Measurements from ENCODE around the gene KCNG3. TPM values are rescaled to one million over a fixed set of nuclear protein-coding genes. Genes with fewer than 3 reads are reported as not detected.

The KCNG3 gene
- total and polyA plus RNA-seq, 2 donors: 0.62 to 2.3 TPM

DNA sequence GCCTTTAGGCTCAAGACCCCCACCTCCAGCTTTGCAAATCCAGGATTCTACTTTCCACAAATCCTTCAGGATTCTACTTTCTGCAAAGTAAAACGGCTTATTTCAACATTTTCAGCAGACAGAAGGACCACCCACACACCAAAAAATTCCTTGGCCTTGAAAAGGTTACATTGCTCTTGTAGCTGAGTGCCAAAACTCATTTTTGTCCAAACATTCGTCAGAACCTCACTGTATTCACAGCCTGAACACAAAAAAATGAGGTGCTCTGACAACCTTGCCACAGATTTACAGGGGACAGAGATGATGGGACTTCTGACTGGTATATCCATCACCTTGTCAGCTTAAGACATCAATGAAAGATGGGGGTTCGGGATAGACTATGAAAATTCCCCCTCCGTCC, 69.7 kb downstream of the KCNG3 start:
- H3K9me3 ChIP-seq (ENCODE audit: control insufficient read depth in 2 of 2, insufficient read depth in 1 of 2, low read length in 1 of 2): peaks cover 0 to 2% of the 10 kb centered on the region in 2 donors
- no peak overlapping the region for H3K27ac ChIP-seq (ENCODE audit: low read depth in 1 of 2, low read length in 1 of 2)
- 86% methylated on average over 4 of the region's 4 CpGs for WGBS
- no peaks in the 10 kb centered on the region for H3K27me3 ChIP-seq (ENCODE audit: control insufficient read depth in 2 of 2, insufficient read depth in 1 of 2, low read length in 1 of 2)
- no peak overlapping the region for H3K4me3 ChIP-seq (ENCODE audit: low read length in 2 of 2)
- H3K4me1 ChIP-seq (ENCODE audit: control insufficient read depth in 2 of 2, insufficient read depth in 2 of 2, low read length in 2 of 2): no peaks in the 10 kb centered on the region
- H3K36me3 ChIP-seq (ENCODE audit: control insufficient read depth in 2 of 2, insufficient read depth in 2 of 2, low read length in 1 of 2): no peaks in the 10 kb centered on the region
- no peak for DNase-seq (ENCODE audit: low read depth in 6 of 9, low spot score in 9 of 9)

DNA sequence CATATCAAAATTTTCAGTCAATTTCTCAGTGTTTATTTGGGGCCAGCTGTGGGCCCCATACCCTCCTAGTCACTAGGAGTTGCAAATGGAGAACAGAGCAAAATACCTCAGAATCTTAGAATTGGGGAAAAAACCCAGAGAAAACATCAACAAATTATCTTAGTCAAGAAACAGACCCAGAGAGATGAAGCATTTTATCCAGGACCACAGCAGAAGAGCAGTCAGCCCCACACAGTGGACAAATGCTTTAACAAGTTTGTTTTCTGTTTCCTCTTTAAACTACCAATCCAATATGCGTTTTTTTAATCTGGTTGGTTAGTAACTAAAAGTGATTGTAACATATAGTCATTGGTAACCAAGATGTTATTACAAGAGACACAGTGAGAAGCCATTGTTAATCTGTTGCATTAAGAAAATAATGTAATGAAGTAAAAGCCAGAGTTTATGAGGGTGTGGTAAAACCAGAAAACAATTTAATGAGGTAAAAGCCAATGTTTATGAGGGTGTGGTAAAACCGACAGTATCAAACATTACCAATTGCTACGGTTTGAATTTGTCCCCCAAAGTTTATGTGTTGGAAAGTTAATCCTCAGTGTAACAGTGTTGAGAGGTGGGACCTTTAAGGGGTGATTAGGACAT, 72.1 kb downstream of the KCNG3 start:
- Histone ChIP-seq H3K9me3 (ENCODE audit: control insufficient read depth in 2 of 2, insufficient read depth in 1 of 2, low read length in 1 of 2) (peaks cover 0 to 6% of the 10 kb centered on the region in 2 donors), H3K4me3 (ENCODE audit: low read length in 2 of 2) (no peak overlapping the region), H3K36me3 (ENCODE audit: control insufficient read depth in 2 of 2, insufficient read depth in 2 of 2, low read length in 1 of 2) (no peaks in the 10 kb centered on the region), H3K4me1 (ENCODE audit: control insufficient read depth in 2 of 2, insufficient read depth in 2 of 2, low read length in 2 of 2) (no peaks in the 10 kb centered on the region), H3K27ac (ENCODE audit: low read depth in 1 of 2, low read length in 1 of 2) (no peak overlapping the region), H3K27me3 (ENCODE audit: control insufficient read depth in 2 of 2, insufficient read depth in 1 of 2, low read length in 1 of 2) (no peaks in the 10 kb centered on the region)
- no peak for DNase-seq (ENCODE audit: low read depth in 6 of 9, low spot score in 9 of 9)
- 94% methylated on average over 3 of the region's 3 CpGs for WGBS

DNA sequence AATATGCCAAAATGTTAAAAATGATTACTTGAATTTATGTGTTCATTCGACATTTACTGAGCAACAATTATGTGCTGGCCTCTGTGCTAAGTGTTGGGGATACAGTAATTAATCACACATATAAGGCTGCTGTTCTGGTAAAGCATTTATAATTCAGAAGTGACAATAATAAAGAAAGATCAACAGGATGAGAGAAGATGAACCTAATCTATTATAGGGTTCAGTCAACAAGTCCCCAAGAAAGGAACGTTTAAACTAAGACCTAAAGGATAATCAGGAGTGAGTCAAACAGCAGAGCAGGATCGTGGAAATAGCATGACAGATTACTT, 72.7 kb downstream of the KCNG3 start:
- Histone ChIP-seq H3K27me3 (ENCODE audit: control insufficient read depth in 2 of 2, insufficient read depth in 1 of 2, low read length in 1 of 2) (no peaks in the 10 kb centered on the region), H3K4me1 (ENCODE audit: control insufficient read depth in 2 of 2, insufficient read depth in 2 of 2, low read length in 2 of 2) (no peaks in the 10 kb centered on the region), H3K4me3 (ENCODE audit: low read length in 2 of 2) (no peak overlapping the region), H3K36me3 (ENCODE audit: control insufficient read depth in 2 of 2, insufficient read depth in 2 of 2, low read length in 1 of 2) (no peaks in the 10 kb centered on the region), H3K9me3 (ENCODE audit: control insufficient read depth in 2 of 2, insufficient read depth in 1 of 2, low read length in 1 of 2) (peaks cover 0 to 6% of the 10 kb centered on the region in 2 donors), H3K27ac (ENCODE audit: low read depth in 1 of 2, low read length in 1 of 2) (no peak overlapping the region)
- DNase-seq (ENCODE audit: low read depth in 6 of 9, low spot score in 9 of 9): no peak
- WGBS: 97% methylated on average over 3 of the region's 3 CpGs

DNA sequence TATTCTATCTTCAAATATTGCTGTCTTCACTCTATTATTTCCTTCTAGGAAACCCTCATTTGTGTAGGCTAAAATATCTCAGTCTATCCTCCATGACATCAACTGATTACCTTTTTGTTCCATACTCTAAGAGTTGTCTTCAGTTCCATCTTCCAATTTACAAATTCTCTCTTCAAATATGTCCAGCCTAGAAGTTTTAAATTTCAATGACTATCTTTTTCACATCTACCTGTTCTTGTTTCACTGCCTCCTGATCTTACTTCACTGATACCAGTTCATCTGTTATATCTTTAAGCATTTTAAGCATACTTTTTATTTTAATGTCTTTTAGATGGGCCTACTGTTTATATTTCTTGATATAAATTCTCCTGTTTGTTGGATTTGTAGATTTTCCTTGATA, 79.1 kb downstream of the KCNG3 start:
- Histone ChIP-seq H3K4me1 (ENCODE audit: control insufficient read depth in 2 of 2, insufficient read depth in 2 of 2, low read length in 2 of 2) (no peaks in the 10 kb centered on the region), H3K36me3 (ENCODE audit: control insufficient read depth in 2 of 2, insufficient read depth in 2 of 2, low read length in 1 of 2) (no peaks in the 10 kb centered on the region), H3K4me3 (ENCODE audit: low read length in 2 of 2) (no peak overlapping the region), H3K27me3 (ENCODE audit: control insufficient read depth in 2 of 2, insufficient read depth in 1 of 2, low read length in 1 of 2) (no peaks in the 10 kb centered on the region), H3K27ac (ENCODE audit: low read depth in 1 of 2, low read length in 1 of 2) (no peak overlapping the region), H3K9me3 (ENCODE audit: control insufficient read depth in 2 of 2, insufficient read depth in 1 of 2, low read length in 1 of 2) (peaks cover 0 to 8% of the 10 kb centered on the region in 2 donors)
- DNase-seq (ENCODE audit: low read depth in 6 of 9, low spot score in 9 of 9): no peak

DNA sequence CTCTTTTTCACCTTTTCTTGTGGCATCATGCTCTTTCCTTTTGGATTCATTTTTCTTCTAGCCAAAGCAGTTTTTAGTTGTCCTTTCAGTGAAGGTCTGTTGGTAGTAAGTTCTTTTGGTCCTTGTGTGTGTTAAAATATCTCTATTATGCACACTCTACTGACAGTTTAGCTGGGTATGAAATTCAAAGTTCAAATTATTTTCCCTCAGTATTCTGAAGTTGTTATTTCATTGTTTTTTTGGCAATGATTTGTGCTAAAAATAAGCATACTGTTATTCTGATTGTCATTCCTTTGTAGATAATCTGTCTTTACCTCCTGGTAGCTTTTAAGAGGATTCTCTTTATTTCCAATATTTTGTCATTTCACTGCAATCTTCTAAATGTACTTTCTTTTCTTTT, 79.6 kb downstream of the KCNG3 start:
- DNase-seq (ENCODE audit: low read depth in 6 of 9, low spot score in 9 of 9): no peak

DNA sequence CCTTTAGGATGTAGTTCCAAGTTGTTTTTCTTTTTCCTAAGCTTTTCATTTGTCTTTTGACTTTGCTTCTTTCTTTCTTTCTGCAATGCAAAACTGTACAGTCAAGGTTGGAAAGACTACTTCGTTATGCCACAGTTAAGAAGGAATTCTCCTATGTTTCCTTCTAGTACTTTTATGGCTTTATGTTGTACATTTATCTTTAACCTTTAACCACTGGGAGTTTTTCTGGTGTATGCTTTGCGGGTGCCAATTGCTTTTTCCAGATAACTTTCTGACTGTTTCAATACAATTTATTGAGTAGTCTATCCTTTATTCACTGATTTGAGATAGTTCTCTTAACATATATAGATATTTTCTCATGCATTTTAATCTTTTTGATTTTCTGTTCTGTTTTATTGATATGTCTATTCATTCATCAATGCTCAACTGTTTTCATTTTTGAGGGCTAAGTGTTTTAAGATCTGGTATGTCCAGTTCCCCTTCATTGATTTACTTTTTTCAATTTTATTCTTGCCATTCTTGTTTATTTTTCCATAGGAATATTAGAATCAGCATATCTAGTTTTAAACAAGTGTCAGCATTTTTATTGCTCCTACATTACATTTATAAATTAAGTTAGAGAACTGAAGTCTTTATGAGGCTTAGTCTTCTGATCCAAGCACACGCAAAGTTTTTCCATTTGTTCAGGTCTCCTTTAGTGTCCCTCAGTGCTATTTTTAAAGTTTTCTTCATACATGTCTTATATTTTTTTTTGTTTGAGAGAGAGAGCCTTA, 82.9 kb downstream of the KCNG3 start:
- Histone ChIP-seq H3K27me3 (ENCODE audit: control insufficient read depth in 2 of 2, insufficient read depth in 1 of 2, low read length in 1 of 2) (no peaks in the 10 kb centered on the region), H3K27ac (ENCODE audit: low read depth in 1 of 2, low read length in 1 of 2) (no peak overlapping the region), H3K4me1 (ENCODE audit: control insufficient read depth in 2 of 2, insufficient read depth in 2 of 2, low read length in 2 of 2) (no peaks in the 10 kb centered on the region), H3K4me3 (ENCODE audit: low read length in 2 of 2) (no peak overlapping the region), H3K36me3 (ENCODE audit: control insufficient read depth in 2 of 2, insufficient read depth in 2 of 2, low read length in 1 of 2) (no peaks in the 10 kb centered on the region), H3K9me3 (ENCODE audit: control insufficient read depth in 2 of 2, insufficient read depth in 1 of 2, low read length in 1 of 2) (peaks cover 1 to 23% of the 10 kb centered on the region in 2 donors)
- WGBS: 96% methylated on average over 3 of the region's 3 CpGs
- no peak for DNase-seq (ENCODE audit: low read depth in 6 of 9, low spot score in 9 of 9)

More for the DNA sequence above, 79.6 kb downstream of the KCNG3 start:
- Histone ChIP-seq H3K4me3 (ENCODE audit: low read length in 2 of 2) (no peak overlapping the region), H3K27me3 (ENCODE audit: control insufficient read depth in 2 of 2, insufficient read depth in 1 of 2, low read length in 1 of 2) (no peaks in the 10 kb centered on the region), H3K36me3 (ENCODE audit: control insufficient read depth in 2 of 2, insufficient read depth in 2 of 2, low read length in 1 of 2) (no peaks in the 10 kb centered on the region), H3K27ac (ENCODE audit: low read depth in 1 of 2, low read length in 1 of 2) (no peak overlapping the region), H3K9me3 (ENCODE audit: control insufficient read depth in 2 of 2, insufficient read depth in 1 of 2, low read length in 1 of 2) (peaks cover 0 to 8% of the 10 kb centered on the region in 2 donors), H3K4me1 (ENCODE audit: control insufficient read depth in 2 of 2, insufficient read depth in 2 of 2, low read length in 2 of 2) (no peaks in the 10 kb centered on the region)

DNA sequence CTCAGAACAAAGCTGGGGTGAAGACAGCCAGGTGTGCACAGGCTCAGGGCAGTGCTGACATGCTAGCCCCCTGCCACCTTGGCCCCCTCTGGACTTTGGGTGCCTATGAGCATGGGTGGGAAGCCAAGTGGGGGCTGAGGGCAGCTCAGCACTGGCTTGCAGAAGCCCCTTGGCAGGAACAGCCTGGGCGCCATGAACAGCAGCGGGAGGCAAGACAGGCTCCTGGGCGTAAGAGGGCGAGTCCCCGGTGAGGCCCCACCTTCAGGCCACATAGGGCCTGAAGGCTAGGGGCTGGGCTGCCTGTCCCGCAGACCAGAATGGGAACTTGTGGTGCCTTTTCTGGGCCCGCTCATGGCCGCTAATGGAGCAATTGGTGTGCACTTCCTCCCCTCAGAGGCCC, 85.8 kb downstream of the KCNG3 start:
- H3K36me3 ChIP-seq (ENCODE audit: control insufficient read depth in 2 of 2, insufficient read depth in 2 of 2, low read length in 1 of 2): no peaks in the 10 kb centered on the region
- H3K27ac ChIP-seq (ENCODE audit: low read depth in 1 of 2, low read length in 1 of 2): no peak overlapping the region
- no peaks in the 10 kb centered on the region for H3K27me3 ChIP-seq (ENCODE audit: control insufficient read depth in 2 of 2, insufficient read depth in 1 of 2, low read length in 1 of 2)
- WGBS: 98% methylated on average over 8 of the region's 8 CpGs
- no peak overlapping the region for H3K4me3 ChIP-seq (ENCODE audit: low read length in 2 of 2)
- H3K4me1 ChIP-seq (ENCODE audit: control insufficient read depth in 2 of 2, insufficient read depth in 2 of 2, low read length in 2 of 2): no peaks in the 10 kb centered on the region
- no peak for DNase-seq (ENCODE audit: low read depth in 6 of 9, low spot score in 9 of 9)
- peaks cover 1 to 20% of the 10 kb centered on the region in 2 donors for H3K9me3 ChIP-seq (ENCODE audit: control insufficient read depth in 2 of 2, insufficient read depth in 1 of 2, low read length in 1 of 2)

DNA sequence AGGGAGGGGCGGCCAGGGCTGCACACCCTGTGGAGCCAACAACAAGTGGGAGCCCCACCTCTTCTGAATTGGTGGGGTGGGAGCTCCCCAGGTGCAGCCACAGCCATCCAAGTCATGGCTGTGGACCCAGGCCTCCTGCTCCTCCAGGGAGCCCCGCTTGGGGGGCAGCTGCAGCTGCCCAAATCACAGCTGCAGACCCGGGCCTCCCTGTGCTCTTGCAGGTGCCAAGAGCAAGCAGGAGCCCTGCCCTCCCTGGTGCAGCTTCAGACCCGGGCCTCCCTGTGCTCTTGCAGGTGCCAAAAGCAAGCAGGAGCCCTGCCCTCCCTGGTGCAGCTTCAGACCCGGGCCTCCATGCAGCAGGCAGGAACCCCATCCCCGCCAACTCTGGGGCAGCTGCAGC, 86.3 kb downstream of the KCNG3 start:
- Histone ChIP-seq H3K9me3 (ENCODE audit: control insufficient read depth in 2 of 2, insufficient read depth in 1 of 2, low read length in 1 of 2) (peaks cover 1 to 20% of the 10 kb centered on the region in 2 donors), H3K4me3 (ENCODE audit: low read length in 2 of 2) (no peak overlapping the region), H3K27me3 (ENCODE audit: control insufficient read depth in 2 of 2, insufficient read depth in 1 of 2, low read length in 1 of 2) (no peaks in the 10 kb centered on the region), H3K4me1 (ENCODE audit: control insufficient read depth in 2 of 2, insufficient read depth in 2 of 2, low read length in 2 of 2) (no peaks in the 10 kb centered on the region), H3K36me3 (ENCODE audit: control insufficient read depth in 2 of 2, insufficient read depth in 2 of 2, low read length in 1 of 2) (no peaks in the 10 kb centered on the region), H3K27ac (ENCODE audit: low read depth in 1 of 2, low read length in 1 of 2) (no peak overlapping the region)
- no peak for DNase-seq (ENCODE audit: low read depth in 6 of 9, low spot score in 9 of 9)
- WGBS: 90% methylated on average over 6 of the region's 6 CpGs

DNA sequence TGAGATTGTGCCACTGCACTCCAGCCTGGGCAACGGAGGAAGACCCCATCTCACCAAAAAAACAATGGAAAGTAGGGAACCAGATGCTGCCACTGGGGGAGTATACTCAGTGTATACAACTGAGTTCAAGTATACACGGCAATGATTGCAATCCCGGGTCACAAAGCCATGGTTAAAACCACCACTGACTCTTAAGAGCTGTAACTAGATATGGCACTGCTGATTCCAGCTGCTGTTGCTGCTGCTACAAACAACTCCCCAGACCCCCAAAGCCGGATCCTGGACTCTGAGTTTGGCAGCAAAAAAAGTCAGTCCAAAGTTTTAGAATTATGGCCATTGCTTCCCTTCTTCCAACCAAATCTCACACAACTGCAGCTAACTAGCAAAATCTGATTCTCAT, 89.1 kb downstream of the KCNG3 start:
- Histone ChIP-seq H3K27me3 (ENCODE audit: control insufficient read depth in 2 of 2, insufficient read depth in 1 of 2, low read length in 1 of 2) (no peaks in the 10 kb centered on the region), H3K4me1 (ENCODE audit: control insufficient read depth in 2 of 2, insufficient read depth in 2 of 2, low read length in 2 of 2) (no peaks in the 10 kb centered on the region), H3K36me3 (ENCODE audit: control insufficient read depth in 2 of 2, insufficient read depth in 2 of 2, low read length in 1 of 2) (no peaks in the 10 kb centered on the region), H3K27ac (ENCODE audit: low read depth in 1 of 2, low read length in 1 of 2) (no peak overlapping the region), H3K9me3 (ENCODE audit: control insufficient read depth in 2 of 2, insufficient read depth in 1 of 2, low read length in 1 of 2) (peaks cover 1 to 20% of the 10 kb centered on the region in 2 donors), H3K4me3 (ENCODE audit: low read length in 2 of 2) (no peak overlapping the region)
- WGBS: 93% methylated on average over 4 of the region's 4 CpGs
- DNase-seq (ENCODE audit: low read depth in 6 of 9, low spot score in 9 of 9): no peak
